ENCODE data around the gene YIF1A. TPM values are rescaled to one million over a fixed set of nuclear protein-coding genes. Genes with fewer than 3 reads are reported as not detected.

The YIF1A gene
- total RNA-seq, 1 experiment from 2014 or later, result 64.3 TPM

DNA sequence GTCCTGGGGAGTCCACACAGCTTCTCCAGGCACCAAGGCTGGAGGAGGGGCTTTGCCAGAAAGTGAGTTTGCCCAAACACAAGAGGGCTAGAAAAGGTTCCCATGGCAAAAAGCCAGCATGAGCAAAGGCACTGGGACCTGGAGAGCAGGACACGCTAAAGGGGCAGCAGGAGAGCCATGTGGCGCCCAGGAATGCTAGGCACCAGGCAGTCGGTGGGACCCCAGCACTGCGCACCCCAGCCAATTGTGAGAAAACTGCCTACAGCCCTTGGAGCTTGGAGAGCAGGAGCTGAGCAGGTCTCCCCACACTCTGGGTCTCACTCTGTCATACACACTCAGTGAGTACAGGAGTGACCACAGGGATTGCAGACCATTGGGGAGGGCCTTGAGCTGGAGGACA, 25.7 kb downstream of the YIF1A start:
- Histone ChIP-seq H3K14ac (ENCODE audit: insufficient read depth, low read length) (no peak overlapping the region), H4K20me1 (ENCODE audit: control insufficient read depth, insufficient read depth, insufficient read length) (peaks cover 2% of the 10 kb centered on the region), H3K27me3 (ENCODE audit: insufficient read depth, low read length) (no peaks in the 10 kb centered on the region), H3K23me2 (ENCODE audit: insufficient read length, low read depth, low read length, poor library complexity, severe bottlenecking) (peaks cover 5% of the 10 kb centered on the region), H3K79me2 (ENCODE audit: insufficient read depth, low read length) (no peaks in the 10 kb centered on the region), H3K18ac (ENCODE audit: insufficient read length, low read depth, low read length) (no peak overlapping the region), H2AFZ (ENCODE audit: low read length) (no peak overlapping the region), H4K8ac (replicated peaks; ENCODE audit: insufficient read length, low read depth, low read length) (no peak overlapping the region), H3K9ac (ENCODE audit: extremely low read depth, insufficient read length, low read length) (no peak overlapping the region), H3K23ac (ENCODE audit: insufficient read length, low read depth, low read length) (no peak overlapping the region), H3K79me1 (ENCODE audit: insufficient read depth, low read depth, low read length, poor library complexity, severe bottlenecking) (no peaks in the 10 kb centered on the region), H3T11ph (ENCODE audit: low read length) (no peak overlapping the region), H3K4me2 (ENCODE audit: insufficient read depth, insufficient read length, low read length) (no peak overlapping the region), H3K4ac (ENCODE audit: low read depth, low read length) (no peak overlapping the region), H2BK20ac (ENCODE audit: low read depth, low read length, poor library complexity, severe bottlenecking) (no peak overlapping the region), H2BK12ac (ENCODE audit: insufficient read length, low read depth, low read length) (no peak overlapping the region), H2BK15ac (ENCODE audit: low read depth, low read length) (no peak overlapping the region), H2BK120ac (ENCODE audit: low read depth, low read length, poor library complexity, severe bottlenecking) (no peak overlapping the region), H4K5ac (ENCODE audit: insufficient read length, low read depth, low read length) (no peak overlapping the region), H3K56ac (ENCODE audit: insufficient read length, low read depth, low read length) (no peak overlapping the region), H2AK5ac (ENCODE audit: insufficient read length, low read length) (no peak overlapping the region), H3K27ac (ENCODE audit: insufficient read length, low read depth, low read length) (no peak overlapping the region), H3K9me3 (ENCODE audit: control insufficient read depth, low read depth, low read length) (no peaks in the 10 kb centered on the region), H3K4me1 (ENCODE audit: insufficient read depth, low read length) (no peaks in the 10 kb centered on the region), H2BK5ac (ENCODE audit: insufficient read length, low read length) (no peak overlapping the region), H4K91ac (ENCODE audit: insufficient read length, low read depth, low read length) (no peak overlapping the region)
- peaks cover 0 to 2% of the 10 kb centered on the region in 2 experiments; a peak in 1 of 5 replicates for H3K9me3 Mint-ChIP-seq
- WGBS (ENCODE audit: extremely low coverage, insufficient read length, low lambda C conversion rate), result no CpG with 5 or more reads among the region's 4 CpGs
- no peak for DNase-seq
- H3K36me3 Mint-ChIP-seq (ENCODE audit: insufficient read depth in 1 of 3, low read depth in 3 of 3), result peaks cover 22 to 67% (median 62%) of the 10 kb centered on the region in 3 experiments
- TF ChIP-seq, protein P1, sequence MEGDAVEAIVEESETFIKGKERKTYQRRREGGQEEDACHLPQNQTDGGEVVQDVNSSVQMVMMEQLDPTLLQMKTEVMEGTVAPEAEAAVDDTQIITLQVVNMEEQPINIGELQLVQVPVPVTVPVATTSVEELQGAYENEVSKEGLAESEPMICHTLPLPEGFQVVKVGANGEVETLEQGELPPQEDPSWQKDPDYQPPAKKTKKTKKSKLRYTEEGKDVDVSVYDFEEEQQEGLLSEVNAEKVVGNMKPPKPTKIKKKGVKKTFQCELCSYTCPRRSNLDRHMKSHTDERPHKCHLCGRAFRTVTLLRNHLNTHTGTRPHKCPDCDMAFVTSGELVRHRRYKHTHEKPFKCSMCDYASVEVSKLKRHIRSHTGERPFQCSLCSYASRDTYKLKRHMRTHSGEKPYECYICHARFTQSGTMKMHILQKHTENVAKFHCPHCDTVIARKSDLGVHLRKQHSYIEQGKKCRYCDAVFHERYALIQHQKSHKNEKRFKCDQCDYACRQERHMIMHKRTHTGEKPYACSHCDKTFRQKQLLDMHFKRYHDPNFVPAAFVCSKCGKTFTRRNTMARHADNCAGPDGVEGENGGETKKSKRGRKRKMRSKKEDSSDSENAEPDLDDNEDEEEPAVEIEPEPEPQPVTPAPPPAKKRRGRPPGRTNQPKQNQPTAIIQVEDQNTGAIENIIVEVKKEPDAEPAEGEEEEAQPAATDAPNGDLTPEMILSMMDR (conservative IDR thresholded peaks at IDR 0.05), result no peak
- peaks cover 18 to 19% of the 10 kb centered on the region in 2 experiments for H3K4me1 Mint-ChIP-seq
- no peak overlapping the region for H3K4me3 Mint-ChIP-seq
- H3K27me3 Mint-ChIP-seq (ENCODE audit: low read depth), result no peaks in the 10 kb centered on the region; the same call in 1 of the 2 replicates
- no peak overlapping the region for H3K27ac Mint-ChIP-seq

Measured in H9 (cell line).